HepG2 (cell line): ENCODE results near the gene PRKD2. TPM values are rescaled to one million over a fixed set of nuclear protein-coding genes. Genes with fewer than 3 reads are reported as not detected.

ENCODE experiments used
- ARID2 ChIP-seq: sonication (generic); formaldehyde crosslinking; IDR thresholded peaks from 2 replicates; pipeline ENCODE4 v1.8.1; 2022; ENCODE audit warnings: mild to moderate bottlenecking, missing genetic modification reagents, borderline replicate concordance
- CCAR2 ChIP-seq: fragments of 200-400 bp; formaldehyde crosslinking; optimal IDR thresholded peaks from 2 replicates; pipeline ENCODE3; 2018; ENCODE audit warnings: low read depth, mild to moderate bottlenecking, low read length, moderate library complexity
- GLI4 ChIP-seq: sonication (generic); formaldehyde crosslinking; IDR thresholded peaks from 2 replicates; pipeline ENCODE4 v1.5.1; 2020; ENCODE audit warnings: missing genetic modification reagents, mild to moderate bottlenecking, moderate library complexity, borderline replicate concordance
- GZF1 ChIP-seq: sonication (generic); formaldehyde crosslinking; IDR thresholded peaks from 2 replicates; pipeline ENCODE4 v1.5.1; 2020; ENCODE audit warnings: mild to moderate bottlenecking, missing genetic modification reagents
- HMG20B ChIP-seq: conservative IDR thresholded peaks from 2 replicates; pipeline ENCODE4 v1.6.1; 2016; ENCODE audit warnings: missing genetic modification reagents, missing compliant biosample characterization
- IKZF1 ChIP-seq: fragments of 450-650 bp; IDR thresholded peaks from 2 replicates; pipeline ENCODE4 v1.7.1; 2016
- SRSF1 ChIP-seq: fragments of 200-400 bp; formaldehyde crosslinking; optimal IDR thresholded peaks from 2 replicates; pipeline ENCODE3; 2017; ENCODE audit warnings: mild to moderate bottlenecking, low read depth, low read length, moderate library complexity
- TEAD2 ChIP-seq: sonication (generic); formaldehyde crosslinking; IDR thresholded peaks from 2 replicates; pipeline ENCODE4 v1.9.0; 2021; ENCODE audit warnings: missing genetic modification reagents
- TOE1 ChIP-seq: sonication (generic); formaldehyde crosslinking; IDR thresholded peaks from 2 replicates; pipeline ENCODE4 v1.4.0; 2020; ENCODE audit warnings: mild to moderate bottlenecking, missing genetic modification reagents
- ZBTB1 ChIP-seq: sonication (generic); formaldehyde crosslinking; IDR thresholded peaks from 2 replicates; pipeline ENCODE4 v1.4.0; 2020; ENCODE audit warnings: missing genetic modification reagents, borderline replicate concordance
- ZFP37 ChIP-seq: sonication (generic); formaldehyde crosslinking; IDR thresholded peaks from 2 replicates; pipeline ENCODE4 v1.4.0; 2020; ENCODE audit warnings: missing genetic modification reagents, borderline replicate concordance
- ZNF101 ChIP-seq: sonication (generic); formaldehyde crosslinking; IDR thresholded peaks from 2 replicates; pipeline ENCODE4 v1.4.0; 2020; ENCODE audit warnings: mild to moderate bottlenecking, low read depth, missing genetic modification reagents, borderline replicate concordance
- ZNF160 ChIP-seq: sonication (generic); formaldehyde crosslinking; IDR thresholded peaks from 2 replicates; pipeline ENCODE4 v1.8.0; 2022; ENCODE audit warnings: mild to moderate bottlenecking, inconsistent platforms, missing genetic modification reagents
- ZNF331 ChIP-seq: sonication (generic); formaldehyde crosslinking; IDR thresholded peaks from 2 replicates; pipeline ENCODE4 v1.4.0; 2020; ENCODE audit warnings: missing genetic modification reagents
- ZNF460 ChIP-seq: sonication (generic); formaldehyde crosslinking; IDR thresholded peaks from 2 replicates; pipeline ENCODE4 v1.5.1; 2020; ENCODE audit warnings: missing genetic modification reagents, mild to moderate bottlenecking, borderline replicate concordance
- ZNF501 ChIP-seq: sonication (generic); formaldehyde crosslinking; IDR thresholded peaks from 2 replicates; pipeline ENCODE4 v1.5.1; 2020; ENCODE audit warnings: mild to moderate bottlenecking, moderate library complexity, missing genetic modification reagents
- ZNF747 ChIP-seq: sonication (generic); formaldehyde crosslinking; IDR thresholded peaks from 2 replicates; pipeline ENCODE4 v1.8.1; 2023; ENCODE audit warnings: missing genetic modification reagents, mild to moderate bottlenecking, borderline replicate concordance
- ZNF780A ChIP-seq: sonication (generic); formaldehyde crosslinking; IDR thresholded peaks from 2 replicates; pipeline ENCODE4 v1.8.0; 2022; ENCODE audit warnings: mild to moderate bottlenecking, missing genetic modification reagents, moderate library complexity
- ZSCAN12 ChIP-seq: sonication (generic); formaldehyde crosslinking; IDR thresholded peaks from 2 replicates; pipeline ENCODE4 v1.9.0; 2021; ENCODE audit warnings: mild to moderate bottlenecking, missing genetic modification reagents
- polyA plus RNA-seq, 8 experiments: library from polyadenylated mRNA; depleted of rRNA in 3 of 8; stranded (reverse) in 7 of 8; unstranded in 1 of 8; fragments of >200 nt; fragmentation: Illumina TruSeq in 4 of 8; extraction: Trizol in 4 of 8; gene quantifications; 2 replicates each; pipeline versions ENCODE4 v1.2.1 to v1.2.3, GENCODE V29; 2011 to 2016; ENCODE audit warnings: low read depth in 4 of 8, missing spikeins in 1 of 8, mixed read lengths in 1 of 8; ENCODE audit not compliant: insufficient read depth in 1 of 8
- total RNA-seq, 5 experiments: library from RNA; depleted of rRNA; stranded (reverse); fragments of >200 nt; fragmentation: Illumina TruSeq; extraction: Trizol; gene quantifications; 2 replicates each; pipeline ENCODE4 v1.2.3, GENCODE V29; 2016; ENCODE audit warnings: low read depth in 1 of 5
- TF ChIP-seq, protein P1 (sequence below), 2 experiments: sonication (generic) in 1 of 2; formaldehyde crosslinking in 1 of 2; IDR thresholded peaks; 2 replicates each; pipeline versions ENCODE4 v1.6.1 to v1.9.0; 2014 to 2022; ENCODE audit warnings: antibody characterized with exemption in 1 of 2, borderline replicate concordance in 1 of 2, inconsistent platforms in 1 of 2, low read depth in 1 of 2, missing genetic modification reagents in 1 of 2
- TF ChIP-seq, protein P2 (sequence below): sonication (generic); formaldehyde crosslinking; IDR thresholded peaks from 2 replicates; pipeline ENCODE4 v1.8.1; 2022; ENCODE audit warnings: low read depth, mild to moderate bottlenecking, missing genetic modification reagents
- TF ChIP-seq, protein P3 (sequence below), 2 experiments: fragments of 450-650 bp in 1 of 2; sonication (generic) in 1 of 2; formaldehyde crosslinking; IDR thresholded peaks; 2 replicates each; pipeline versions ENCODE4 v1.5.0 to v1.8.0; 2020 to 2022; ENCODE audit warnings: mild to moderate bottlenecking in 1 of 2, missing genetic modification reagents in 1 of 2

PRKD2 gene
- total and polyA plus RNA-seq, 2 of the 13 experiments (the other 11 are each of a cell fraction or from before 2014, with no cell fraction given) = 6.7 to 7.3 TPM

DNA sequence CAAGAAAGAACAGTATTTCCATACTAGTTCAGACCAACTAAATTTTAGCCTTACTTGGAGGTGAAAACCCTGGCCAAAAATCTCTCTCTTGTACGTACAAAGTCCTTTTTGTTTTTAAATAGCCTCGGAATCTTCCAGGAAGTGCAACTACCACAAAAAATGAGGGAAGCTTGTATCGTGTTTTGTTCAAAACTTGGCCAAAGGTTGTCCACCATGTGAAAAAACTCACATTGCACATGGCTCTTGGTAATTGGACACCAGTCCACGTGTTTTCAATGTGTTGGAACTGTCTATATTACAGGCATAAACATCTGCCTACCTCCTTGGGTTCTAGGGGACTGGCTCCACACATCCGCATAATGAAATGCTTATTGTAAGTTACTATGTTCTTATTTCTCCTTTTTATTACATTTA, 44.5 kb upstream of the PRKD2 start (continued):
- TF ChIP-seq, protein P1, sequence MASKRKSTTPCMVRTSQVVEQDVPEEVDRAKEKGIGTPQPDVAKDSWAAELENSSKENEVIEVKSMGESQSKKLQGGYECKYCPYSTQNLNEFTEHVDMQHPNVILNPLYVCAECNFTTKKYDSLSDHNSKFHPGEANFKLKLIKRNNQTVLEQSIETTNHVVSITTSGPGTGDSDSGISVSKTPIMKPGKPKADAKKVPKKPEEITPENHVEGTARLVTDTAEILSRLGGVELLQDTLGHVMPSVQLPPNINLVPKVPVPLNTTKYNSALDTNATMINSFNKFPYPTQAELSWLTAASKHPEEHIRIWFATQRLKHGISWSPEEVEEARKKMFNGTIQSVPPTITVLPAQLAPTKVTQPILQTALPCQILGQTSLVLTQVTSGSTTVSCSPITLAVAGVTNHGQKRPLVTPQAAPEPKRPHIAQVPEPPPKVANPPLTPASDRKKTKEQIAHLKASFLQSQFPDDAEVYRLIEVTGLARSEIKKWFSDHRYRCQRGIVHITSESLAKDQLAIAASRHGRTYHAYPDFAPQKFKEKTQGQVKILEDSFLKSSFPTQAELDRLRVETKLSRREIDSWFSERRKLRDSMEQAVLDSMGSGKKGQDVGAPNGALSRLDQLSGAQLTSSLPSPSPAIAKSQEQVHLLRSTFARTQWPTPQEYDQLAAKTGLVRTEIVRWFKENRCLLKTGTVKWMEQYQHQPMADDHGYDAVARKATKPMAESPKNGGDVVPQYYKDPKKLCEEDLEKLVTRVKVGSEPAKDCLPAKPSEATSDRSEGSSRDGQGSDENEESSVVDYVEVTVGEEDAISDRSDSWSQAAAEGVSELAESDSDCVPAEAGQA (IDR thresholded peaks at IDR 0.05; ENCODE audit: low read depth) = no peak
- TF ChIP-seq, protein P1 (CRISPR knock-in tag; IDR thresholded peaks at IDR 0.05; ENCODE audit: borderline replicate concordance) = no peak
- TF ChIP-seq ZNF780A (CRISPR knock-in tag) = no peak
- no peak for TF ChIP-seq TEAD2 (CRISPR knock-in tag)
- TF ChIP-seq ZBTB1 (CRISPR knock-in tag) = no peak
- TF ChIP-seq ZNF460 = no peak
- TF ChIP-seq ZNF501 = no peak
- no peak for TF ChIP-seq GLI4
- no peak for TF ChIP-seq HMG20B (CRISPR knock-in tag)
- TF ChIP-seq ZNF101 (CRISPR knock-in tag) = no peak
- no peak for TF ChIP-seq CCAR2
- TF ChIP-seq, protein P2, sequence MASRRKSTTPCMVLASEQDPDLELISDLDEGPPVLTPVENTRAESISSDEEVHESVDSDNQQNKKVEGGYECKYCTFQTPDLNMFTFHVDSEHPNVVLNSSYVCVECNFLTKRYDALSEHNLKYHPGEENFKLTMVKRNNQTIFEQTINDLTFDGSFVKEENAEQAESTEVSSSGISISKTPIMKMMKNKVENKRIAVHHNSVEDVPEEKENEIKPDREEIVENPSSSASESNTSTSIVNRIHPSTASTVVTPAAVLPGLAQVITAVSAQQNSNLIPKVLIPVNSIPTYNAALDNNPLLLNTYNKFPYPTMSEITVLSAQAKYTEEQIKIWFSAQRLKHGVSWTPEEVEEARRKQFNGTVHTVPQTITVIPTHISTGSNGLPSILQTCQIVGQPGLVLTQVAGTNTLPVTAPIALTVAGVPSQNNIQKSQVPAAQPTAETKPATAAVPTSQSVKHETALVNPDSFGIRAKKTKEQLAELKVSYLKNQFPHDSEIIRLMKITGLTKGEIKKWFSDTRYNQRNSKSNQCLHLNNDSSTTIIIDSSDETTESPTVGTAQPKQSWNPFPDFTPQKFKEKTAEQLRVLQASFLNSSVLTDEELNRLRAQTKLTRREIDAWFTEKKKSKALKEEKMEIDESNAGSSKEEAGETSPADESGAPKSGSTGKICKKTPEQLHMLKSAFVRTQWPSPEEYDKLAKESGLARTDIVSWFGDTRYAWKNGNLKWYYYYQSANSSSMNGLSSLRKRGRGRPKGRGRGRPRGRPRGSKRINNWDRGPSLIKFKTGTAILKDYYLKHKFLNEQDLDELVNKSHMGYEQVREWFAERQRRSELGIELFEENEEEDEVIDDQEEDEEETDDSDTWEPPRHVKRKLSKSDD (CRISPR knock-in tag) = no peak
- TF ChIP-seq, protein P3, sequence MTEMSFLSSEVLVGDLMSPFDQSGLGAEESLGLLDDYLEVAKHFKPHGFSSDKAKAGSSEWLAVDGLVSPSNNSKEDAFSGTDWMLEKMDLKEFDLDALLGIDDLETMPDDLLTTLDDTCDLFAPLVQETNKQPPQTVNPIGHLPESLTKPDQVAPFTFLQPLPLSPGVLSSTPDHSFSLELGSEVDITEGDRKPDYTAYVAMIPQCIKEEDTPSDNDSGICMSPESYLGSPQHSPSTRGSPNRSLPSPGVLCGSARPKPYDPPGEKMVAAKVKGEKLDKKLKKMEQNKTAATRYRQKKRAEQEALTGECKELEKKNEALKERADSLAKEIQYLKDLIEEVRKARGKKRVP (CRISPR knock-in tag; IDR thresholded peaks at IDR 0.05) = no peak
- TF ChIP-seq SRSF1 = no peak
- TF ChIP-seq ZNF160 (CRISPR knock-in tag) = no peak
- TF ChIP-seq GZF1 (CRISPR knock-in tag) = no peak
- no peak for TF ChIP-seq ZNF747 (CRISPR knock-in tag)
- 0 out of 2 replicates have a peak, but pooled peaks have one; percentile 50 for TF ChIP-seq ZSCAN12
- peak; percentile 92; the same call in 1 of the 2 replicates for TF ChIP-seq ZFP37 (CRISPR knock-in tag)
- no peak for TF ChIP-seq ARID2 (CRISPR knock-in tag)
- TF ChIP-seq TOE1 = no peak
- TF ChIP-seq ZNF331 (CRISPR knock-in tag) = no peak
- TF ChIP-seq IKZF1 = no peak
